NB4 (cell line): Measurements from ENCODE around the gene ZNF775.

Experiments
- DNase-seq: peaks from one replicate; pipeline ENCODE4 v3.0.0; 2010; ENCODE audit warnings: low read depth
- H3K4me3 ChIP-seq: one replicate; pipeline ENCODE4 v1.5.1; 2011; ENCODE audit warnings: mild to moderate bottlenecking, low read depth, low read length, moderate library complexity
- MYC ChIP-seq: IDR thresholded peaks from 2 replicates; pipeline ENCODE4 v1.6.1; 2011; ENCODE audit warnings: low read depth, low read length
- POLR2A ChIP-seq: IDR thresholded peaks from 2 replicates; pipeline ENCODE4 v1.6.1; 2011; ENCODE audit warnings: mild to moderate bottlenecking; ENCODE audit not compliant: insufficient read length; ENCODE audit errors: extremely low read depth
- TF ChIP-seq, protein P1 (sequence below): IDR thresholded peaks from one replicate; pipeline ENCODE4 v1.5.1; 2012; ENCODE audit warnings: low read depth, low read length
- TF ChIP-seq, protein P2 (sequence below): IDR thresholded peaks from 2 replicates; pipeline ENCODE4 v1.6.1; 2011; ENCODE audit warnings: low read depth, low read length

Gene ZNF775

DNA sequence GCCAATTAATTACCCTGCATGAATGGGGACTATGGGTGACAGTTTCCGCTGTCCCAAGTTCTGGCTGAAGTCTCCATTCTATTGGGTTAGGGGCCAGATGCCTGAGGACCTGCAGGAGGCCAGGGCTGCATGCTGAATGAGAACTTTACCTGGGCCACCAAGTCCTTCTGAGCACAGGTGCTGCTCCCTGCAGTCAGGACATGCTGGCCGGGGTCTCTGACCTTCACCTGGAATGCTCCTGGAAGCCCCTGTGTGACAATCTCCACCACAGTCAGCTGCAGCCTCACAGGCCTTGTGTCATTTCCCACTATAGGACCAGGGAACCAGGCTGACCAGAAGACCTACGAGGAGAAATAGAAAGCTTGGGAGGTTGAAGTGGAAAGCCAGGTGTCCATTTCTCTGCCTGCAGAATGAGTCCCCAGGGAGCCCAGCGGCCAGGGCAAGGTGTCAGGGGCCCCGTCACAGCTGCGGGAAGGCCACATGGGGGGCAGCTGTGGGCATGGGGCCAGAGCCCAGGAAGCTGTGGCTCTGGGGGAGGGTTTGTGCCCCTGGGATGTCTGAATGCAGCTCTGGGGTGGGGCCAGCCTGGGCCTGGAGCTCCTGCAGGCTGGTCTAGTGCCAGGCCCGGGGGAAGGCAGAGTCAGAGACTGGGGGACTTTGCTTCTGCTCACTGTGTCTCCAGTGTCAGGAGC, 65.7 kb downstream of the ZNF775 start:
- DNase-seq, result peak; percentile 75
- TF ChIP-seq, protein P1, sequence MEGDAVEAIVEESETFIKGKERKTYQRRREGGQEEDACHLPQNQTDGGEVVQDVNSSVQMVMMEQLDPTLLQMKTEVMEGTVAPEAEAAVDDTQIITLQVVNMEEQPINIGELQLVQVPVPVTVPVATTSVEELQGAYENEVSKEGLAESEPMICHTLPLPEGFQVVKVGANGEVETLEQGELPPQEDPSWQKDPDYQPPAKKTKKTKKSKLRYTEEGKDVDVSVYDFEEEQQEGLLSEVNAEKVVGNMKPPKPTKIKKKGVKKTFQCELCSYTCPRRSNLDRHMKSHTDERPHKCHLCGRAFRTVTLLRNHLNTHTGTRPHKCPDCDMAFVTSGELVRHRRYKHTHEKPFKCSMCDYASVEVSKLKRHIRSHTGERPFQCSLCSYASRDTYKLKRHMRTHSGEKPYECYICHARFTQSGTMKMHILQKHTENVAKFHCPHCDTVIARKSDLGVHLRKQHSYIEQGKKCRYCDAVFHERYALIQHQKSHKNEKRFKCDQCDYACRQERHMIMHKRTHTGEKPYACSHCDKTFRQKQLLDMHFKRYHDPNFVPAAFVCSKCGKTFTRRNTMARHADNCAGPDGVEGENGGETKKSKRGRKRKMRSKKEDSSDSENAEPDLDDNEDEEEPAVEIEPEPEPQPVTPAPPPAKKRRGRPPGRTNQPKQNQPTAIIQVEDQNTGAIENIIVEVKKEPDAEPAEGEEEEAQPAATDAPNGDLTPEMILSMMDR, result no peak
- TF ChIP-seq MYC, result no peak
- TF ChIP-seq, protein P2, sequence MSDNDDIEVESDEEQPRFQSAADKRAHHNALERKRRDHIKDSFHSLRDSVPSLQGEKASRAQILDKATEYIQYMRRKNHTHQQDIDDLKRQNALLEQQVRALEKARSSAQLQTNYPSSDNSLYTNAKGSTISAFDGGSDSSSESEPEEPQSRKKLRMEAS, result no peak
- TF ChIP-seq POLR2A, result no peak
- no peak overlapping the region for H3K4me3 ChIP-seq

DNA sequence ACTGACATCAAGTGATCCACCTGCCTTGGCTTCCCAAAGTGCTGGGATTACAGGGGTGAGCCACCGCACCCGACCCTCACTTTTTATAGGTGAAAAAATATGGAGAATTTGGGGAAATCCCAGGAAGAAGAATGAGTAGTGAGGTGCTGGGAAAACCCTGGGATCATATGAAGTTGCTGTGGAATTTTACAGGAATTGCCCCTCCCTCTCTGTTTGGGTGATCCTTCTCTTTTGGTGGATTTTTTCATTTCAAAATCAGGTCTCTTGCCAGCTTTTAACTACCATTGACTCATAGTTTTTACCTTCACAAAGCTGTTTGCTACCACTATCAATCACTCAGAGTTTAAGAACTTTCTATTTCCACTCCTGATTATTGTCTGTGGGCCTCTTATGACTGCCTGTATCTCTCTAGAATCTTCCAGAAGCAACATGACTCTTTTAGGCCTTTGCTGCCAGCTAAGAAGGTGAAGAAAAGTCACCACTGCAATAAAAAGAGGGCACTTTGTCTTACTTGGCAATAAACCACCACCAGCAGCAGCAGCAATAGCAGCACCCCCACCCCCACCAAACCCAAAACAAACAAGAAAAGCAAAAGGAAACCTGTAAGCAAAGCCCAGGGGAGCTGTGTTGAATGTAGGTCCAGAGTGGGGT, 67.3 kb downstream of the ZNF775 start:
- no peak overlapping the region for H3K4me3 ChIP-seq
- no peak for TF ChIP-seq POLR2A
- TF ChIP-seq, protein P2, result no peak
- peak; percentile 20 for DNase-seq
